Activated CD8-positive, alpha-beta T cell treated with anti-CD3 and anti-CD28 coated beads for 36 hours (primary cell): ENCODE measurements around the gene RPLP1. TPM values are rescaled to one million over a fixed set of nuclear protein-coding genes. Genes with fewer than 3 reads are reported as not detected.

Experiments used
- ATAC-seq: fragments of 200-7000 bp; cut with Tn5 transposase; one replicate; pipeline ENCODE4 v1.10.0; 2021; ENCODE audit warnings: mild to moderate bottlenecking, moderate library complexity
- CTCF ChIA-PET: fragments of 350-600 bp; sonication (Branson Sonifier 250); formaldehyde crosslinking; loops from one replicate; lab custom pipeline; 2021; ENCODE audit warnings: antibody characterized with exemption; lab: Charles Lee
- POLR2A ChIA-PET: fragments of 350-600 bp; sonication (Branson Sonifier 250); formaldehyde crosslinking; loops from one replicate; lab custom pipeline; 2021; ENCODE audit warnings: antibody characterized with exemption; lab: Charles Lee
- DNase-seq: peaks from one replicate; pipeline ENCODE4 v3.0.0-alpha.2; 2020
- H3K27ac Mint-ChIP-seq: one replicate; pipeline ENCODE4 v1.8.0; 2021; ENCODE audit warnings: mild to moderate bottlenecking, mixed read lengths
- H3K27me3 Mint-ChIP-seq: one replicate; pipeline ENCODE4 v1.8.0; 2021; ENCODE audit warnings: mixed read lengths
- H3K36me3 Mint-ChIP-seq: one replicate; pipeline ENCODE4 v1.8.0; 2021; ENCODE audit warnings: low read depth, mixed read lengths
- H3K4me1 Mint-ChIP-seq: one replicate; pipeline ENCODE4 v1.8.0; 2021; ENCODE audit warnings: low read depth, mixed read lengths
- H3K4me3 Mint-ChIP-seq: one replicate; pipeline ENCODE4 v1.8.0; 2021; ENCODE audit warnings: mild to moderate bottlenecking, moderate library complexity, mixed read lengths
- H3K9me3 Mint-ChIP-seq: one replicate; pipeline ENCODE4 v1.8.0; 2021; ENCODE audit warnings: mixed read lengths
- intact Hi-C: fragments of 100-400 bp; cut with micrococcal nuclease; formaldehyde crosslinking; loops from one replicate; pipeline ENCODE4 v1.10.0; 2022
- total RNA-seq, 2 experiments: library from RNA; stranded (reverse); gene quantifications; one replicate each; pipeline ENCODE4 v1.2.3, GENCODE V29; 2021
- TF ChIP-seq, protein P1 (sequence below): fragments of 200-600 bp; IDR thresholded peaks from one replicate; pipeline ENCODE4 v1.8.0; 2022; ENCODE audit warnings: antibody characterized with exemption, mild to moderate bottlenecking

RPLP1 gene
- total RNA-seq, 2 experiments from 2014 or later: 2,583 to 2,701 TPM

DNA sequence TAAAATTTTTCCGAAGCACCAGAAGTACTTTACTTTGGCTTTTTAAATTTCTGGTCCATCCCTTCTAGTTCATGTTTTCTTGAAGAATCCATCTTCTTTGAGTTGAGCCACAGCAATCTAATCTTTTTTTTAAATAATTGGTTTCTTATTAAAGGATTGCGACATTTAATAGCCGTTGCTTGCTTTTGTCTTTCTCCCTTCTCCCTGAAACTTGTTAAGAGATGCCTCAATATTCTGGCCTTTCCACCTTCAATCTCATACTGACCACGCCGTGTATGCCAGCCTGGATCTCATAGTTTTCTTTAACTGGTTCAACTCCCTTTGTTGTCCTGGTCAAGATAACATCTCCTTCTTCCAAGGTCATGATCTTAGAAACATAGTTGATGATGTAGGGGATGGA, 18.4 kb upstream of the RPLP1 start:
- DNase-seq: no peak
- no peak overlapping the region for H3K27ac Mint-ChIP-seq
- POLR2A ChIA-PET: no interaction called here

GRCh38 chr15:69434679-69435078, 17.9 kb upstream of the RPLP1 start:
- no peaks in the 10 kb centered on the region for H3K4me1 Mint-ChIP-seq
- ATAC-seq: no peak
- H3K4me3 Mint-ChIP-seq: no peak overlapping the region
- no peak overlapping the region for H3K27ac Mint-ChIP-seq
- ChIA-PET CTCF (no interaction called here), POLR2A (no interaction called here)
- no peaks in the 10 kb centered on the region for H3K9me3 Mint-ChIP-seq
- peaks cover 67% of the 10 kb centered on the region for H3K36me3 Mint-ChIP-seq
- DNase-seq: no peak
- TF ChIP-seq, protein P1, sequence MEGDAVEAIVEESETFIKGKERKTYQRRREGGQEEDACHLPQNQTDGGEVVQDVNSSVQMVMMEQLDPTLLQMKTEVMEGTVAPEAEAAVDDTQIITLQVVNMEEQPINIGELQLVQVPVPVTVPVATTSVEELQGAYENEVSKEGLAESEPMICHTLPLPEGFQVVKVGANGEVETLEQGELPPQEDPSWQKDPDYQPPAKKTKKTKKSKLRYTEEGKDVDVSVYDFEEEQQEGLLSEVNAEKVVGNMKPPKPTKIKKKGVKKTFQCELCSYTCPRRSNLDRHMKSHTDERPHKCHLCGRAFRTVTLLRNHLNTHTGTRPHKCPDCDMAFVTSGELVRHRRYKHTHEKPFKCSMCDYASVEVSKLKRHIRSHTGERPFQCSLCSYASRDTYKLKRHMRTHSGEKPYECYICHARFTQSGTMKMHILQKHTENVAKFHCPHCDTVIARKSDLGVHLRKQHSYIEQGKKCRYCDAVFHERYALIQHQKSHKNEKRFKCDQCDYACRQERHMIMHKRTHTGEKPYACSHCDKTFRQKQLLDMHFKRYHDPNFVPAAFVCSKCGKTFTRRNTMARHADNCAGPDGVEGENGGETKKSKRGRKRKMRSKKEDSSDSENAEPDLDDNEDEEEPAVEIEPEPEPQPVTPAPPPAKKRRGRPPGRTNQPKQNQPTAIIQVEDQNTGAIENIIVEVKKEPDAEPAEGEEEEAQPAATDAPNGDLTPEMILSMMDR: no peak
- no peaks in the 10 kb centered on the region for H3K27me3 Mint-ChIP-seq
- intact Hi-C loops: no loop called here

More for the DNA sequence above, 18.4 kb upstream of the RPLP1 start:
- H3K36me3 Mint-ChIP-seq: peaks cover 67% of the 10 kb centered on the region
- ATAC-seq: no peak
- no peaks in the 10 kb centered on the region for H3K27me3 Mint-ChIP-seq
- CTCF ChIA-PET: no interaction called here
- intact Hi-C loops: no loop called here
- H3K4me3 Mint-ChIP-seq: no peak overlapping the region
- H3K9me3 Mint-ChIP-seq: no peaks in the 10 kb centered on the region
- TF ChIP-seq, protein P1: no peak
- H3K4me1 Mint-ChIP-seq: no peaks in the 10 kb centered on the region

DNA sequence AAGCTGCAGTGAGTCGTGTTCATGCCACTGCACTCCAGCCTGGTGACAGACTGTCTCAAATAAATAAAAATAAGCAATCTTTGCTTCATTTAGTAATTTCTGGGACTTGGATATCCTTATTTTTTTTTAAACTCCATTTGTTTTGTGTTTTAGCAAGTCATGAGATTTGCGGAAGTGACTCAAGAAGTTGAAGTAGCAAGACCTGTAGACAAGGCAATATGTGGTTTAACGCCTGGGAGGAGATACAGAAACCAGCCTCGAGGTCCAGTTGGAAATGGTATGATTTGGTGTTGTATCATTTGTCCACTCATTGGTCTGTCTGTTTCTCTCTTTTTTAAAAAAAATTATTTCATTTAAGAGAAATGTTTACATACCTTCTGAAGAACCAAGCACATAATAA, 16.6 kb upstream of the RPLP1 start:
- ChIA-PET POLR2A (interaction anchor here (1.0 to 1.3 kb wide), 2 partner anchors 10 to 15 kb away, joined by 4 to 5 read pairs; no protein-coding TSS in a partner anchor), CTCF (interaction anchor here (1.4 to 1.5 kb wide), 2 partner anchors 18 kb away, joined by 4 read pairs; no protein-coding TSS in a partner anchor)
- no peak overlapping the region for H3K4me3 Mint-ChIP-seq
- ATAC-seq (no peak), DNase-seq (no peak)
- H3K27me3 Mint-ChIP-seq: no peaks in the 10 kb centered on the region
- H3K36me3 Mint-ChIP-seq: peaks cover 67% of the 10 kb centered on the region
- no peak overlapping the region for H3K27ac Mint-ChIP-seq
- H3K9me3 Mint-ChIP-seq: no peaks in the 10 kb centered on the region
- TF ChIP-seq, protein P1: no peak
- H3K4me1 Mint-ChIP-seq: no peaks in the 10 kb centered on the region
- intact Hi-C loops: no loop called here

- DNase-seq (no peak), ATAC-seq (no peak)
- Mint-ChIP-seq H3K27ac (no peak overlapping the region), H3K36me3 (peaks cover 68% of the 10 kb centered on the region), H3K9me3 (no peaks in the 10 kb centered on the region), H3K27me3 (no peaks in the 10 kb centered on the region), H3K4me1 (no peaks in the 10 kb centered on the region), H3K4me3 (no peak overlapping the region)
- CTCF ChIA-PET: interaction anchor here (1.4 kb wide), 1 partner anchor 19 kb away, joined by 4 read pairs; no protein-coding TSS in a partner anchor
- intact Hi-C loops: no loop called here
- TF ChIP-seq, protein P1: no peak
- POLR2A ChIA-PET: no interaction called here
Measured at GRCh38 chr15:69436951-69437350, 15.7 kb upstream of the RPLP1 start.

DNA sequence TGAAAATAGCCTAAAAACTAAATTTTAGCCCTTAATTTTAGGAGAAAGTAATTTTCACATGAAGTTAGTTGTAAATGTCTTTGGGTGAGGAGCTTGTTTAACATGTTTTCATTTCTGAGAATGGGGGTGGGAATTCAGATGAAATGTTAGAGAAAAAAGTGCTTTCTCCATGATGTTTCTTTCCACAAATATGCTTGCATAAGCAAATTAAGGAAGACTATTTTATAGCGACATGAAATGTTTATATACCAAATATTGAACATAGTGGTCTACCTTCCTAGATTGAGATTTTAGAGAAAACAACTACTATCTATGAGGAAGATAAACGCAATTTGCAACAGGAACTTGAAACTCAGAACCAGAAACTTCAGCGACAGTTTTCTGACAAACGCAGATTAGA, 13.0 kb upstream of the RPLP1 start:
- intact Hi-C loops: no loop called here

More for the DNA sequence above, 13.0 kb upstream of the RPLP1 start:
- peaks cover 67% of the 10 kb centered on the region for H3K36me3 Mint-ChIP-seq
- no peaks in the 10 kb centered on the region for H3K9me3 Mint-ChIP-seq
- ATAC-seq (no peak), DNase-seq (no peak)
- TF ChIP-seq, protein P1: no peak
- H3K27me3 Mint-ChIP-seq: no peaks in the 10 kb centered on the region
- H3K4me1 Mint-ChIP-seq: peaks cover 13% of the 10 kb centered on the region
- CTCF ChIA-PET: interaction anchor here (0.6 to 2.0 kb wide), 3 partner anchors 13 to 23 kb away, joined by 3 to 5 read pairs (median 3); partner anchors contain the start of gene RPLP1
- POLR2A ChIA-PET: interaction anchor here (1.0 to 3.5 kb wide), 2 partner anchors 10 to 13 kb away, joined by 3 to 16 read pairs; partner anchors contain the start of gene RPLP1
- no peak overlapping the region for H3K4me3 Mint-ChIP-seq
- H3K27ac Mint-ChIP-seq: no peak overlapping the region
